IgD-negative memory B cell (primary cell): Measurements from ENCODE around the gene RNASEH2C. TPM values are rescaled to one million over a fixed set of nuclear protein-coding genes. Genes with fewer than 3 reads are reported as not detected.
"Not testable (repeated sequence)": the region's sequence is repeated elsewhere in the genome, so short reads cannot be mapped to it uniquely, and the experiment has no call there.

Source experiments
- H3K27ac Mint-ChIP-seq, 3 donors: one replicate each; pipeline ENCODE4 v1.8.0; 2020 to 2022; ENCODE audit warnings: mild to moderate bottlenecking in 3 of 3, mixed read lengths in 3 of 3, moderate library complexity in 1 of 3
- H3K27me3 Mint-ChIP-seq: one replicate; pipeline ENCODE4 v1.8.0; 2021; ENCODE audit warnings: mixed read lengths
- H3K36me3 Mint-ChIP-seq: one replicate; pipeline ENCODE4 v1.8.0; 2020; ENCODE audit warnings: mild to moderate bottlenecking, mixed read lengths
- H3K4me1 Mint-ChIP-seq, 3 donors: one replicate each; pipeline ENCODE4 v1.8.0; 2020 to 2022; ENCODE audit warnings: mixed read lengths in 3 of 3, mild to moderate bottlenecking in 1 of 3
- H3K4me3 Mint-ChIP-seq, 4 donors: one replicate each; pipeline ENCODE4 v1.8.0; 2020 to 2022; ENCODE audit warnings: mild to moderate bottlenecking in 4 of 4, mixed read lengths in 4 of 4, moderate library complexity in 3 of 4
- H3K9me3 Mint-ChIP-seq, 3 donors: one replicate each; pipeline ENCODE4 v1.8.0; 2020 to 2021; ENCODE audit warnings: mixed read lengths in 3 of 3, mild to moderate bottlenecking in 1 of 3
- polyA plus RNA-seq: library from polyadenylated mRNA; unstranded; fragments of 300-500 nt; fragmentation: Illumina TruSeq; gene quantifications from one replicate; pipeline ENCODE4 v1.2.3, GENCODE V29; 2021

Gene RNASEH2C
- polyA plus RNA-seq, 1 donor from 2014 or later: 120 TPM

GRCh38 chr11:65710421-65710820 lies 10.2 kb downstream of the RNASEH2C start:
- peak overlapping the region in 2 of 4 donors; percentile 54 to 93 for H3K4me3 Mint-ChIP-seq
- H3K9me3 Mint-ChIP-seq: no peaks in the 10 kb centered on the region

GRCh38 chr11:65709661-65710060 lies 10.9 kb downstream of the RNASEH2C start:
- peaks cover 3% of the 10 kb centered on the region for H3K36me3 Mint-ChIP-seq
- H3K4me3 Mint-ChIP-seq: peak overlapping the region in 3 of 4 donors; percentile 21 to 93 (median 57)
- no peak overlapping the region for H3K27ac Mint-ChIP-seq
- H3K27me3 Mint-ChIP-seq: peaks cover 1% of the 10 kb centered on the region
- peaks cover 8 to 20% (median 13%) of the 10 kb centered on the region in 3 donors for H3K4me1 Mint-ChIP-seq
- no peaks in the 10 kb centered on the region for H3K9me3 Mint-ChIP-seq

More at GRCh38 chr11:65710421-65710820, 10.2 kb downstream of the RNASEH2C start:
- peak overlapping the region in 1 of 3 donors; percentile 96 for H3K27ac Mint-ChIP-seq
- H3K4me1 Mint-ChIP-seq: peaks cover 9 to 24% (median 13%) of the 10 kb centered on the region in 3 donors
- peaks cover 1% of the 10 kb centered on the region for H3K27me3 Mint-ChIP-seq
- H3K36me3 Mint-ChIP-seq: peaks cover 4% of the 10 kb centered on the region

GRCh38 chr11:65708451-65708850 lies 12.1 kb downstream of the RNASEH2C start:
- Mint-ChIP-seq H3K27ac (peak overlapping the region in 1 of 3 donors; percentile 77), H3K4me1 (peaks cover 8 to 17% (median 10%) of the 10 kb centered on the region in 3 donors), H3K9me3 (no peaks in the 10 kb centered on the region), H3K27me3 (peaks cover 1% of the 10 kb centered on the region), H3K4me3 (peak overlapping the region in 1 of 4 donors; percentile 53), H3K36me3 (no peaks in the 10 kb centered on the region)

- H3K36me3 Mint-ChIP-seq, H3K9me3 Mint-ChIP-seq, H3K27me3 Mint-ChIP-seq: not testable (repeated sequence)
- Mint-ChIP-seq H3K27ac (peak overlapping the region in 2 of 3 donors; percentile 62 to 79), H3K4me1 (peaks cover 5 to 13% (median 8%) of the 10 kb centered on the region in 3 donors), H3K4me3 (peak overlapping the region in 2 of 4 donors; percentile 41 to 72)
Measured at GRCh38 chr11:65707002-65707401, 13.6 kb downstream of the RNASEH2C start.

- H3K4me3 Mint-ChIP-seq: peak overlapping the region in 3 of 4 donors; percentile 59 to 94 (median 59)
- peak overlapping the region in 2 of 3 donors; percentile 71 to 79 for H3K27ac Mint-ChIP-seq
Measured at GRCh38 chr11:65706303-65706763, 14.3 kb downstream of the RNASEH2C start.

GRCh38 chr11:65703846-65704245 lies 16.8 kb downstream of the RNASEH2C start:
- H3K9me3 Mint-ChIP-seq: no peaks in the 10 kb centered on the region
- no peak overlapping the region for H3K27ac Mint-ChIP-seq
- peaks cover 1% of the 10 kb centered on the region for H3K27me3 Mint-ChIP-seq
- H3K4me1 Mint-ChIP-seq: peaks cover 15 to 18% (median 15%) of the 10 kb centered on the region in 3 donors
- H3K36me3 Mint-ChIP-seq: peaks cover 1% of the 10 kb centered on the region
- no peak overlapping the region for H3K4me3 Mint-ChIP-seq

More at GRCh38 chr11:65706303-65706763, 14.3 kb downstream of the RNASEH2C start:
- not testable (repeated sequence) for H3K36me3 Mint-ChIP-seq, H3K27me3 Mint-ChIP-seq, H3K9me3 Mint-ChIP-seq, H3K4me1 Mint-ChIP-seq

GRCh38 chr11:65701686-65702085 lies 18.9 kb downstream of the RNASEH2C start:
- Mint-ChIP-seq H3K4me1 (peaks cover 10 to 15% (median 15%) of the 10 kb centered on the region in 3 donors), H3K27me3 (peaks cover 1% of the 10 kb centered on the region), H3K4me3 (peak overlapping the region in 1 of 4 donors; percentile 22), H3K36me3 (peaks cover 1% of the 10 kb centered on the region), H3K27ac (no peak overlapping the region), H3K9me3 (no peaks in the 10 kb centered on the region)

- H3K4me3 Mint-ChIP-seq: peak overlapping the region in 1 of 4 donors; percentile 6
- H3K36me3 Mint-ChIP-seq: peaks cover 1% of the 10 kb centered on the region
- no peaks in the 10 kb centered on the region for H3K27me3 Mint-ChIP-seq
- H3K9me3 Mint-ChIP-seq: no peaks in the 10 kb centered on the region
- peaks cover 10 to 15% (median 13%) of the 10 kb centered on the region in 3 donors for H3K4me1 Mint-ChIP-seq
- H3K27ac Mint-ChIP-seq: no peak overlapping the region
Measured at GRCh38 chr11:65700399-65700798, 20.2 kb downstream of the RNASEH2C start.

GRCh38 chr11:65699306-65699705 lies 21.3 kb downstream of the RNASEH2C start:
- peak overlapping the region in 1 of 4 donors; percentile 17 for H3K4me3 Mint-ChIP-seq
- peaks cover 1% of the 10 kb centered on the region for H3K36me3 Mint-ChIP-seq
- H3K27ac Mint-ChIP-seq: no peak overlapping the region
- peaks cover 1% of the 10 kb centered on the region for H3K27me3 Mint-ChIP-seq
- peaks cover 10 to 15% (median 13%) of the 10 kb centered on the region in 3 donors for H3K4me1 Mint-ChIP-seq
- no peaks in the 10 kb centered on the region for H3K9me3 Mint-ChIP-seq

GRCh38 chr11:65698205-65698604 lies 22.4 kb downstream of the RNASEH2C start:
- Mint-ChIP-seq H3K27ac (peak overlapping the region in 1 of 3 donors; percentile 16), H3K27me3 (peaks cover 1% of the 10 kb centered on the region), H3K4me3 (no peak overlapping the region), H3K4me1 (peaks cover 10 to 15% (median 13%) of the 10 kb centered on the region in 3 donors), H3K36me3 (peaks cover 1% of the 10 kb centered on the region), H3K9me3 (no peaks in the 10 kb centered on the region)

- peaks cover 6% of the 10 kb centered on the region for H3K27me3 Mint-ChIP-seq
- no peaks in the 10 kb centered on the region for H3K9me3 Mint-ChIP-seq
- peaks cover 10 to 13% (median 11%) of the 10 kb centered on the region in 3 donors for H3K4me1 Mint-ChIP-seq
- no peaks in the 10 kb centered on the region for H3K36me3 Mint-ChIP-seq
- H3K4me3 Mint-ChIP-seq: no peak overlapping the region
- H3K27ac Mint-ChIP-seq: no peak overlapping the region
Measured at GRCh38 chr11:65696802-65697552, 23.6 kb downstream of the RNASEH2C start.

- peaks cover 7 to 9% (median 9%) of the 10 kb centered on the region in 3 donors for H3K4me1 Mint-ChIP-seq
- H3K27me3 Mint-ChIP-seq: peaks cover 6% of the 10 kb centered on the region
- H3K27ac Mint-ChIP-seq: peak overlapping the region in 1 of 3 donors; percentile 59
- no peaks in the 10 kb centered on the region for H3K36me3 Mint-ChIP-seq
- H3K9me3 Mint-ChIP-seq: no peaks in the 10 kb centered on the region
- no peak overlapping the region for H3K4me3 Mint-ChIP-seq
Measured at GRCh38 chr11:65695459-65696241, 24.9 kb downstream of the RNASEH2C start.

GRCh38 chr11:65692367-65692766 lies 28.2 kb downstream of the RNASEH2C start:
- H3K27ac Mint-ChIP-seq: no peak overlapping the region
- H3K36me3 Mint-ChIP-seq: no peaks in the 10 kb centered on the region
- peaks cover 6% of the 10 kb centered on the region for H3K27me3 Mint-ChIP-seq

GRCh38 chr11:65691847-65692246 lies 28.8 kb downstream of the RNASEH2C start:
- not testable (repeated sequence) for H3K9me3 Mint-ChIP-seq, H3K4me3 Mint-ChIP-seq, H3K36me3 Mint-ChIP-seq, H3K4me1 Mint-ChIP-seq, H3K27ac Mint-ChIP-seq, H3K27me3 Mint-ChIP-seq

More at GRCh38 chr11:65692367-65692766, 28.2 kb downstream of the RNASEH2C start:
- Mint-ChIP-seq H3K9me3 (no peaks in the 10 kb centered on the region), H3K4me3 (no peak overlapping the region), H3K4me1 (no peaks in the 10 kb centered on the region)

- Mint-ChIP-seq H3K27me3 (peaks cover 7% of the 10 kb centered on the region), H3K4me1 (peaks cover 0 to 2% (median 0%) of the 10 kb centered on the region in 3 donors), H3K9me3 (no peaks in the 10 kb centered on the region), H3K27ac (no peak overlapping the region), H3K36me3 (peaks cover 2% of the 10 kb centered on the region), H3K4me3 (no peak overlapping the region)
Measured at GRCh38 chr11:65685981-65686380, 34.6 kb downstream of the RNASEH2C start.
